22Rv1 (cell line): ENCODE measurements around the gene PRR13.
A peak's percentile ranks its signal among the peaks of the same experiment; 100 is the strongest.
"Not testable (repeated sequence)": the region's sequence is repeated elsewhere in the genome, so short reads cannot be mapped to it uniquely, and the experiment has no call there.

Experiments used
- H3K27ac ChIP-seq: fragments of 450-650 bp; 2 replicates; pipeline ENCODE4 v1.5.1; 2017
- CTCF ChIP-seq: fragments of 450-650 bp; IDR thresholded peaks from 2 replicates; pipeline ENCODE4 v1.5.1; 2017; ENCODE audit warnings: mild to moderate bottlenecking
- ZFX ChIP-seq: fragments of 450-650 bp; IDR thresholded peaks from 2 replicates; pipeline ENCODE4 v1.6.1; 2017; ENCODE audit warnings: antibody characterized with exemption, borderline replicate concordance

PRR13 gene

GRCh38 chr12:53441040-53441833 lies at the start of gene PRR13:
Gene PRR13, plus strand, starts transcription at chr12:53441734. Its CDS starts 981 bp downstream, at chr12:53442715.
- peak within 1 kb of the TSS; percentile 100 for H3K27ac ChIP-seq
- TF ChIP-seq ZFX, result no peak
- no peak; the same call in 1 of the 2 replicates for TF ChIP-seq CTCF

DNA sequence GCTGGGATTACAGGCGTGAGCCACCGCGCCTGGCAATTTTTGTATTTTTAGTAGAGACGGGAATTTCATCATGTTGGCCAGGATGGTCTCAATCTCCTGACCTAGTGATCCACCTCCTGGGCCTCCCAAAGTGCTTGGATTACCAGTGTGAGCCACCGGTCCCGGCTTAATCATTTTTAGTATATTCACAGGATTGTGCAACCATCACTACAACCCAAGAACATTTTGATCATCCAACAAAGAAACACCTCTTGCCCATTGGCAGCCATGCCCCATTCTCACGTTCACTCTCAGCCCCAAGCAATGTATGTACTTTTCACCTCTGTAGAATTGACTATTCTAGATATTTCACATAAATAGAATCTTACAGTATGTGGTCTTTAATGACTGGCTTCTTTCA lies 41.6 kb upstream of the PRR13 start:
- no peak for TF ChIP-seq ZFX
- TF ChIP-seq CTCF, result no peak
- H3K27ac ChIP-seq, result no peak overlapping the region

DNA sequence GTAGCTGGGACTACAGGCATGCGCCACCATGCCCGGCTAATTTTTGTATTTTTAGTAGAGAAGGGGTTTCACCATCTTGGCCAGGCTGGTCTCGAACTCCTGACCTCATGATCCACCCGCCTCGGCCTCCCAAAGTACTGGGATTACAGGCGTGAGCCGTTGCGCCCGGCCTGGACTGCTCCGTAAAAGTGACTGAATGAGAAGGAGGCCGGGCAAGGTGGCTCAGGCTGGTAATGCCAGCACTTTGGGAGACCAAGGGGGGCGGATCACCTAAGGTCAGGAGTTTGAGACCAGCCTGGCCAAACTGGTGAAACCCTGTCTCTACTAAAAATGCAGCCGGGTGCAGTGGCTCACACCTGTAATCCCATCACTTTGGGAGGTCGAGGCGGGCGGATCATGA lies 39.2 kb upstream of the PRR13 start:
- H3K27ac ChIP-seq, result not testable (repeated sequence)

DNA sequence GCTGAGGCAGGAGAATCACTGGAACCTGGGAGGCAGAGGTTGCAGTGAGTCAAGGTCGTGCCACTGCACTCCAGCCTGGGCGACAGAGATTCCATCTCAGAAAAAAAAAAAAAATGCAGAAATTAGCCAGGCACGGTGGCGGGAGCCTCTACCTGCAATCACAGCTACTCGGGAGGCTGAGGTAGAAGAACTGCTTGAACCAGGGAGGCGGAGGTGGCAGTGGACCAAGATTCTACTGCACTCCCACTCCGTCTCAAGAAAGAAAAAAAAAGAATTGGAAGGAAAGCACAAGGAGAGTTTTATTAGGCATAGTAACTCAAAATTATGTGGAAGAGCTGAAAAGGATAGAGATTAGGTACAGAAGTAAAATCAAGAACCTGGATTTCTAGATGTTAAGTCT lies 38.7 kb upstream of the PRR13 start:
- 0 out of 2 replicates have a peak overlapping the region, but pooled peaks have one; percentile 21 for H3K27ac ChIP-seq
- TF ChIP-seq CTCF, result no peak

DNA sequence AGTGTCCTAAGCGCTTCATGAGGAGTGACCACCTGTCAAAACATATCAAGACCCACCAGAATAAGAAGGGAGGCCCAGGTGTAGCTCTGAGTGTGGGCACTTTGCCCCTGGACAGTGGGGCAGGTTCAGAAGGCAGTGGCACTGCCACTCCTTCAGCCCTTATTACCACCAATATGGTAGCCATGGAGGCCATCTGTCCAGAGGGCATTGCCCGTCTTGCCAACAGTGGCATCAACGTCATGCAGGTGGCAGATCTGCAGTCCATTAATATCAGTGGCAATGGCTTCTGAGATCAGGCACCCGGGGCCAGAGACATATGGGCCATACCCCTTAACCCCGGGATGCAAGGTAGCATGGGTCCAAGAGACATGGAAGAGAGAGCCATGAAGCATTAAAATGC lies 30.6 kb upstream of the PRR13 start:
- TF ChIP-seq ZFX (no peak), CTCF (no peak)

GRCh38 chr12:53413485-53414204 lies 27.9 kb upstream of the PRR13 start:
- TF ChIP-seq CTCF (no peak), ZFX (no peak)
- no peak overlapping the region for H3K27ac ChIP-seq

More for the DNA sequence above, 30.6 kb upstream of the PRR13 start:
- no peak overlapping the region for H3K27ac ChIP-seq

DNA sequence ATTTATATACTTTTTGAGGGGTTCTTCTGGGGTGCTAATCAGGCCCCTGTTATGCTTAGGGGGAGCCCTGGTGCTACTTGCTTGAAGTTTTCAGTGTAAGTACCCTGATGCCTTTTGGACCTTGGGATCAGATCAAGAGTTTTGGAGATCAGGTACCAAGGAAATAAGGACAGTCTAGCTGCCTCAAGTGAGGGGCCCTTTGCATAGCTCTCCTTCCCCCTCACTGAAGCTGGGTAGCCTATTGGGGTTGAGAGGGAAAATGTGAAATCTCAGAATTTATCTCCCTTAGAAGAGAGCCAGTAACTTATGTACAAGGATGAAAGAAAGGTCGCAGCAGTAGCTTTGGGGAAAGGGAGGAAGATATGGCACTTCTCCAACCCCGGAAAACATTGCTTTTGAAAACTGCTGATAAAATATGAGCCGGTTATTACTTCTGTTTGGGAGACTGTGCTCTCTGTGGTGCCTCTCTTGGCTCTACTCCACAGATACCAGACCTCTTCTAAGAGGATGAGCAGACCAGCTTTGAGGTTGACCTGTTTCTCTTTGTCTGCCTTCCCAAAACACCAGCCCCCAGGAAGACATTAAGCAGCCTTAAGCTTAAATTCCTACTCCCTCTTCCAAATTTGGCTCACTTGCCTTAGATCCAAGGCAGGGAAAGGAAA lies 26.6 kb upstream of the PRR13 start:
- TF ChIP-seq CTCF (no peak), ZFX (no peak)
- H3K27ac ChIP-seq, result peak overlapping the region; percentile 42

- peak overlapping the region; percentile 42 for H3K27ac ChIP-seq
Observed at GRCh38 chr12:53415752-53416389, 25.7 kb upstream of the PRR13 start.

- peak overlapping the region; percentile 42; the same call in 1 of the 2 replicates for H3K27ac ChIP-seq
Observed at GRCh38 chr12:53417291-53417816, 24.2 kb upstream of the PRR13 start.
